HS-5 (cell line): Measurements from ENCODE around the gene RNF207.

Experiments
- DNase-seq: peaks from one replicate; pipeline ENCODE4 v3.0.0-alpha.2; 2012; ENCODE audit warnings: low read depth

RNF207 gene, protein sequence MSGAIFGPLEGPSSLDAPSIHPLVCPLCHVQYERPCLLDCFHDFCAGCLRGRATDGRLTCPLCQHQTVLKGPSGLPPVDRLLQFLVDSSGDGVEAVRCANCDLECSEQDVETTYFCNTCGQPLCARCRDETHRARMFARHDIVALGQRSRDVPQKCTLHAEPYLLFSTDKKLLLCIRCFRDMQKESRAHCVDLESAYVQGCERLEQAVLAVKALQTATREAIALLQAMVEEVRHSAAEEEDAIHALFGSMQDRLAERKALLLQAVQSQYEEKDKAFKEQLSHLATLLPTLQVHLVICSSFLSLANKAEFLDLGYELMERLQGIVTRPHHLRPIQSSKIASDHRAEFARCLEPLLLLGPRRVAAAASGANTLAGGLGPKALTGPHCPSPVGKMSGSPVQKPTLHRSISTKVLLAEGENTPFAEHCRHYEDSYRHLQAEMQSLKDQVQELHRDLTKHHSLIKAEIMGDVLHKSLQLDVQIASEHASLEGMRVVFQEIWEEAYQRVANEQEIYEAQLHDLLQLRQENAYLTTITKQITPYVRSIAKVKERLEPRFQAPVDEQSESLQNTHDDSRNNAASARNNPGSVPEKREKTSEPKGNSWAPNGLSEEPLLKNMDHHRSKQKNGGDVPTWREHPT

DNA sequence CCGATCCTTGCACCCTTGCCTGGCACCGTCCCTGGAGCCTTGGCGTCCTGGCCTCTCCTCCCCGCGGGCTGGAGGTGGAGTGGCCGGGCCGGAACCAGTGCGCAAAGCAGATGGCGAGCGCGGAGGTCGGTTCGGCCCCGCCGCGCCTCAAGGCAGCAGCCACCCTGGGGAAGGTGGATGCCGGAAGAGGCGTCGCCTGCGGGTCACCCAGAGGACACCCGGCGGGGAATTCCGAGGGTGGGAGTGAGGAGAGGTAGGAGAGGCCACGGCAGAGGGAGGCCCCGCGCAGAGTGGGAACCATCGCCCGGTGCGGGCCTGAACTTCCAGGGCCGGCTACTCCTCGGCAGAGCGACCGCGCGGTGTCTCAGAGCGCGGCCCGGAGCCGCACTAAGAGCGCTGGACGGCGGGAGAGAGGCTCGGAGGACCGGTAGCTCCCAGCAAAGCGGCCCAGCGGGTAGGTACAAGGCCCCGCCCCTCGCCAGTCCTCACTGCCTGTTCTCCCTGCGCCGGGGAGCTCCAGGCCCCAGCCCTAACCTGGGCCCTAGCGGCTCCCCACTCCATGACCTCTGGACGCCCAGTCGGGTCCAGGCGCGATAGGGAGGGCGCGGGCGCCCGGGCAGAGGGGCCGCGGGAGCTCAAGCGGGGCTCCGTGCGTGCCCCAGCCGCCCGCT, at the start of gene RNF207:
TSS of gene RNF207 (plus strand) at position 271 of the 671 bp plus-strand sequence. CDS start 417 bp downstream, outside the sequence.
- DNase-seq: no peak

DNA sequence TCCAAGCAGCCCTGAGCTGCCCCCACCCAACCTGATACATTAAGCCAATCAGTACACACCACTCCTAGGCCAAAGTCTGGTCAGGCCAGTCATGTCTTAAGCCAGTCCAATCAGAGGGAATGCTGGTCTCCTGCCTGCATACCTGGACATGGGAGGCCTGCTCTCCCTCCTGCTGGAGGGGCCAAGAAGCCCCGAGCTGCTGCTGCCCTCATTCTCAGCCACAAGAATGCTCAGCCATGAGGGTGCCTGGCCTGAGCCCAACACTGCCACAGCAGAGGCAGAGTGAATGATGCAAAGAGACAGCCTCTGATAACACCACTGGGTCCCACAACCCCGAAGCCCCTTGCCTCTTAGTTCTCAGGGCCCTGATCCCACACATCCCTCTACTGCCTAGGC, 48.8 kb upstream of the RNF207 start:
- DNase-seq: no peak

GRCh38 chr1:6157528-6158174, 48.3 kb upstream of the RNF207 start:
- DNase-seq: peak; percentile 73

DNA sequence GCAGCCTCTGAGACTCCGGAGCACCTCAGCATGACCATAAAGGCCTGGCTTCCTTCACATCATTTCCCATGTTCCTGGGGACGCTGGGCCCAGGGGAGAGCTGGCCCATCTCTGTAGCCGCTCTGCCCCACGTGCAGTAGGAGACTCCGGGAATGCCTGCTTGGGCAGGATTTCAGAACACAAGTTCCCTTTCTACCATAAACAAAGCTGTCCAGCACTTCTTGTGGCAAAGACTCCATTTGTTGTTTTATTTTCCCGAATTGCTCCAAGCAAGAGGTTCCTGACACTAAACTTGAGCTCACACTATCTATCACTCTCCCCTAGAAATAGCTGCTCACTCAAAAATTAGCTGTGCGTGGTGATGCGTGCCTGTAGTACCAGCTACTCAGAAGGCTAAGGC, 47.7 kb upstream of the RNF207 start:
- no peak for DNase-seq

DNA sequence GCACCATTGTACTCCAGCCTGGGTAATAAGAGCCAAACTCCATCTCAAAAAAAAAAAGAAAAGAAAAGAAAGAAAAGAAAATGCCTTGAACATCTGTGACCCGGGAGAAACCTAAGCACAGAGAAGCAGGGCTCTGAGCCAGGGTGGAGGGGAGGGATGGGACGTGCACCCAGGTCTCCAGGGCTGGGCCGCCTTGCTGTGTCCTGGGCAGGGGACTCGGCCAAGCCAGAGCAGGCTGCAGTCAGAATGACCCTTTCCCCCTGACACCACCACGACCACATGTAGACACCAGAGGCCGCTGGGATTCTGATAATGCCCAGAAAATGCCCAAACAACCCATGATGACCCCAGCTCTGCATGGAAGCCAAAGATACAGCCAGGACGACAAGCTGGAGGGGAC, 43.6 kb upstream of the RNF207 start:
- DNase-seq: no peak

DNA sequence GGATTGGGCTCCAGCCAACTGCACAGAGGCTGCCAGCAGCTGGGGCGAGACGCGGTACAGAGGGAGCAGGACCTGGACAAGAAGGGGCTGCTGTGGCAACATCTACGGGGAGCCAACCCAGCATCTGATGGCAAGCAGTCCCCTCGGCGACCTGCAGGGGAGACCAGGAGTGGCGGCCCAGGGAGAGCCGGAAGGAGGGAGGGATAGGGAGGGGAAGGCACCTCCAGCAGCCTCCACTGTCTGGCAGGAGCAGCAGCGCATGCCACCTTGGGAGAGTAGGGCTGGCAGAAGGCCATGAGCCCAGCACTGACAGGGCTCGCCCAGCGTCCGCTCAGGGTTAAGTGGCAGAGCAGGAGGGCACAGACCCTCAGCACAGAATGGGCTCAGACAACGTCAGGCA, 43.1 kb upstream of the RNF207 start:
- DNase-seq: no peak

DNA sequence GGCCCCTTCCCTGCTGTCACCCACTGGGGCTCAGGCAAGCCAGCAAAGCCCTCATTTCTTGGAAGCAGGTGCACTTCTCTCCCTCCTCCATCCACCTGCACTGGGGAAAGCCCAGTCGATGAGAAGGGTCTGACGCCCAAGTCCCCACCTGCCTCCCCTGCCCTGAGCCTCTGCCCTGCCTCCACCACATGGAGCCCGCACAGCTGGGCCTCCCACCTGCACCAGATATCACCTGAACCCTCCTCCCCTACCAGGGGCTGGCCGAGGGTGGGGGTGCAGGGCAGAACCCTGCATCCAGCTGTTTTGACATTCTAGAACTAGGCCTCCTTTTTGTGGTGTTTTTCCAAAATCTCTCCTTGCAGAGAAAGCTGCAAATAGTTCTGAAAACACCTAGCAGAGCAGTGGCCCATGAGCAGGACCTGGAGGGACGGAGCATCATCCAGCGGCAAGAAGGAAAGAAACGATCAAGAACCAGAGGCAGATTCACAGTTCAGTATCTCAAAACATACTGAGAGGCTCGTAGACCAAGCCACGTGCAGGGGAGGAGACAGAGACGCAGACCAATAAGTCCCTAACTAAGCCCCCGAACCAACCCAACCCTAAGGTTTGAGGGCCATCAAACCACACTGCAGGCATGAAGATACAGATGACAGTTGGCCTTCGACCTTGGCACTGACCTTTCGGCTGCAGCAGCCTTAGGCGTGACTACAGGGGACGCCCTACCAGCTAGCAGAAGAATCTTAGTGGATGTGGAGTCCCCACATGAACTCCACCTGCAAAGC, 42.5 kb upstream of the RNF207 start:
- DNase-seq: no peak

DNA sequence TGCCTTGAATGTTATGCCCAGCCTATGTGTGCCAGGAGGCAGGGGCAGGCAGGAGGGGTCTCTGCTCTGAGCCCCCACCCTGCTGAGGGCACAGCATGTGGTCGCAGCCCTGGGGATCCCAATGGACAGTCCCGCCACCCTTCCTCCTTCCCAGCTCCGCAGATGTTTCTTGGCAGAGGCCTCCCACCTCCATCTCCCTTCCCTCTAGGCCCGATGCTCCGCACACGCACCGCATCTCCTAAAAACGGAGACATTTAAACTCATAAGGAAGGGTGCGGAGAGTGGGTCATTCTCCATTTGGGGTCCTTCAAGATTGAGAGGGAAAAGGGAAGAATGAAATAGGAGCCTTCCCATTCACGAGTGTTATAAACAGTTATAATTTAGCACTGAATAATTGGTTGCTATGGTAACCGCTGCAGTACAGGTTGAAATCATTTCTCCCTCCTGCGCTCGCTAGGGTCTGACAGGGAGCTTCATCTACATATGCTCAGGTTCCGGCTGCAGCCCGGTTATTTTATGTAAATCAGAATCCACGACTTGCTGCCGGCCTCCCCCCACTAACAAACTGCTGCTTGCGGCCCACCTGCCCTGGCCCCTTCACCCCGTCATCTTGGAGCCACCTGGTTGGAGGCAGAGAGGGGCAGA, 41.8 kb upstream of the RNF207 start:
- DNase-seq: no peak

GRCh38 chr1:6165027-6165426, 40.9 kb upstream of the RNF207 start:
- no peak for DNase-seq

DNA sequence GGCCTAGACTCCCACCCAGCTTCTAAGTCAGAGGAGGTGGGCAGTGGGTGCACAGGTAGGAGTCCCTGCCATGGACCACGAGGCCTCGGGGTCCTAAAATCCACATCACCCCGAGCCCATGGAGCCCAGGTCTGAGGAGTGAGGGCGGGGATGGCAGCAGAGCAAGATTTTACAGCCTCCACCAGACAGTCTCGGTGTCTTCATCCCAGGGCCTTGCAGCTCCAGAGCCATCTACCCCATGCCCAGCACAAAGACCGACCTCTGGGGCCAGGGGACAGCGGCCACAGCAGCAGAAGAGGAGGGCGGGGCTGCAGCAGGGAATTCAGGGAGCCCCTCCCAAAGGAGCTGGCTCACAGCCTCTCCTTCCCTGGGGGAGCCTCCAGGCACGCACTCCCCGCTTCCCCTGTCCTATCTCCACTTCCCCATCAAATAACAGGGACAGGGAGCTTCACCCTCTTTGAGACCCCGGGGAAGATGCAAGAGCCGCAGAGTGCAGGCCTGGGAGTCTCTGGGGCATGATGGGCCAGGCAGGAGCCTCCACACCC, 40.4 kb upstream of the RNF207 start:
- DNase-seq: no peak

DNA sequence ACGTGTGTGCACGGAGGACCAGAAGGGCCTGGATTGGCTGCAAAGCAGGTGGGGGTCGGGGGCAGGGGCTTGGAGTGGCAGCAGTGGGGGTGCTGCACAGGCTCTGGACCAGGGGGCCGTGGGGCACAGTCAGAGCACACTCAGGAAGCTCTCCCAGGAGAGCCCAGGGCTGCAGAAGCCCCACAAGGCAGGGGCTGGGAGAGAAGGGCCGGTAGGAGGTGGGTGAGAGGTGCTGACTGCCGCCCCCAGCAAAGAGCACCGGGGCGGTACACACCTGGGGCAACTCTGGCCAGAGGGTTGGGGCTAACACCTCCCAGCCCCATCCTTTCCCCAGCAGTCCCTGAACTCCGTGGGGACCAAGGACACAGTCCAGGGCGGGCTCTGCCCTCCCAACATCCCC, 39.7 kb upstream of the RNF207 start:
- no peak for DNase-seq

GRCh38 chr1:6166655-6167390, 39.1 kb upstream of the RNF207 start:
- no peak for DNase-seq

DNA sequence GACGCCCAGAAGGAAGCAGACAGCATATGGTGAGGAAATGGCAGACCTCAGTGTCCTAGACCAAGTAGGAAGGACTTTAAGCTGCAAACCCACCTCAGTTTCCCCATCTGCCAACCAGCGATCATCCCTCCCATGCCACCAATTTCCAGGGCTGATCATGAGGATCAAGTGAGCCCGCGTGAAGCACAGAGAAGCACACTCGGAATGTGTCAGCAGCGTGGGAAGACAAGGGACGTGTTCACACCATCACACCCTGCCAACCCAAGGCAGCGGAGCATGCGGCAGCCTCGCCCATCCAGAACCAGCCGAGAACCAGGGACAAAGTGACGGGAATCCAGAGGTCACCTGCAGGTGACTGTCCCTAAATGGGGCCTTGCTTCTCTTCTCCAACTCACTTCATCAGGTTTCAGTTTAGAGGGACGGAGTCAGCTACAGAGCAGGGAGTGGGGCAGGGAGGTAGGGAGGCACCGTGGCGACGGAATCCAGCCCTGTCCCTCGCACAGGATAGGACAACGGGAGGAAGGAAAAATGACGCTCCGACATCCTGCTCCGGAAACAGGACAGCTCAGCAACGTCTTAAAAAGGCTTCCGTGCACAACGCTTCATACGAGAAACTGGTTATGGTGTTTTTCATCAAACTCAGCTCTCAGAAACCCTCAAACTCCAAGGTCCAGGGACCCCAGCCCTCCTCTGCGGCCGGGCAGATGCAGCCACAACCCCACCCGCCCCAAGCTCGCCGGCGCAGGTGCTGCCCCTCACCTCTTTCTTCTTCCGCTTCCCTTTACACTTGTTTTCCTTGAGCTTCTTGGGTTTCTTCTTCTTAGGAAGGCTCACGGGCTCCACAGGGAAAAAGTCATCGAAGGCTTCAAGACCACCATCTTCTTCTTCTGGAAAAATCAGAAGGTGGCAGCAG, 38.3 kb upstream of the RNF207 start:
- no peak for DNase-seq

DNA sequence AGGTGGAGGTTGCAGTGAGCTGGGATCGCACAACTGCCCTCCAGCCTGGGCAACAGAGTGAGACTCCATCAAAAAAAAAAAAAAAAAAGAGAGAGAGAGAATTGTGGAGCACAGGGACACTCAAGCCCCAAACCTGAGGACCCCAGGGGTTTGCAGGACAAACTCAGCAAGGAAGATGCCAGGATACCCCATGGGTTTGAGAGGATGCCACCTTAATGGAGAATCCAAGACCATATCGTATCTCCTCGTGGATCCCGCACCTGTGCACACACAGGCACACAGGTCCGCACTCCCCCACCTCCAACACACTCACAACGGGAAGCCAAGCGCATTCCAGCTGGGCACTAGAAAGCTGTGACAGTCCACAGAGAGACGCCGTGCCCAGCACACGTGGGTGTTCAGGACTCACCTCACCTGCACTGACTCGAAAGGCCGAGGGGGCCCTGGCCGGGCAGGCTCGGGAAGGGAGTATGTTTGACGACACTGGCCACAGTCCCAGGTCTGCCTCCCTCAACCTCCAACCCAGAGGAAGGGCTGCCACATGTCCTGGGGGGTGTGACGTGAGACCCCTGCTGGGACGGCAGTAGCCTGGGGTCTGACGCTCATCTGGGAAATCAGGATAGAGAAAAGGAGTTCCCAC, 36.9 kb upstream of the RNF207 start:
- no peak for DNase-seq

GRCh38 chr1:6170116-6170741, 35.7 kb upstream of the RNF207 start:
- DNase-seq: no peak

GRCh38 chr1:6170742-6171201, 35.1 kb upstream of the RNF207 start:
- no peak for DNase-seq

- no peak for DNase-seq
Observed at GRCh38 chr1:6171548-6172124, 34.3 kb upstream of the RNF207 start.

- no peak for DNase-seq
Observed at GRCh38 chr1:6172549-6172948, 33.4 kb upstream of the RNF207 start.
